Measurements from ENCODE around the gene GPD1.
A peak's percentile ranks its signal among the peaks of the same experiment; 100 is the strongest.
"Not testable (repeated sequence)": the region's sequence is repeated elsewhere in the genome, so short reads cannot be mapped to it uniquely, and the experiment has no call there.

Gene GPD1

GRCh38 chr12:50132505-50133135 lies 28.8 kb downstream of the GPD1 start:
- Histone ChIP-seq H3K9me3 (no peaks in the 10 kb centered on the region), H3K27me3 (ENCODE audit: low read depth) (no peaks in the 10 kb centered on the region), H3K36me3 (replicated peaks) (peaks cover 60% of the 10 kb centered on the region), H3K4me1 (no peaks in the 10 kb centered on the region), H3K4me3 (no peak overlapping the region)
- in situ Hi-C loops (cut with MboI; ENCODE audit: low sequenced_read_pairs) = loop anchor here (5.0 kb wide), 1 partner anchor 180 kb away; no protein-coding TSS in a partner anchor
- DNase-seq (ENCODE audit: low spot score in 2 of 2) = peak in 1 of 2 experiments; percentile 47

DNA sequence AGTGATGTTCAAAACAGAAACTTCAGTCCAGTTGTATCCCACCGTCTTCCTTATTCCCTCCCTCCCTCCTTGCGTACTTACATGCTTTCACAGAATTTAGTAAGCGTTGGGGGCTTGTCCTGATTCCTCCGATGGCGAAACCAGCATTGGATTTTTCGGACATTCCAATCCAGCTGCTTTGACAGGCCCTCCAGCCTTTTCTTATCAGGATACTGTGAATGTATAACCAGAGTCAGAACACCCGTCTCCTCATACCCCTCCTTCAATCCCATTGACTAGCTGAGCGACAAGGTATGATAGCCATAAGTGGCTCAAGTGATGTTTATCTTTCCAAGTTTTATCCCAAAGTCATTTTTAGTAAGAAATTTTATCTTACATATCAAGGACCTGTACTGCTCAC lies 39.2 kb downstream of the GPD1 start:
- no peak for DNase-seq (ENCODE audit: low spot score in 2 of 2)
- in situ Hi-C loops (cut with MboI; ENCODE audit: low sequenced_read_pairs) = no loop called here
- no peaks in the 10 kb centered on the region for H3K4me1 ChIP-seq
- H3K4me3 ChIP-seq = no peak overlapping the region
- H3K27me3 ChIP-seq (ENCODE audit: low read depth) = no peaks in the 10 kb centered on the region
- peaks cover 18% of the 10 kb centered on the region for H3K36me3 ChIP-seq (replicated peaks)
- H3K9me3 ChIP-seq = no peaks in the 10 kb centered on the region

DNA sequence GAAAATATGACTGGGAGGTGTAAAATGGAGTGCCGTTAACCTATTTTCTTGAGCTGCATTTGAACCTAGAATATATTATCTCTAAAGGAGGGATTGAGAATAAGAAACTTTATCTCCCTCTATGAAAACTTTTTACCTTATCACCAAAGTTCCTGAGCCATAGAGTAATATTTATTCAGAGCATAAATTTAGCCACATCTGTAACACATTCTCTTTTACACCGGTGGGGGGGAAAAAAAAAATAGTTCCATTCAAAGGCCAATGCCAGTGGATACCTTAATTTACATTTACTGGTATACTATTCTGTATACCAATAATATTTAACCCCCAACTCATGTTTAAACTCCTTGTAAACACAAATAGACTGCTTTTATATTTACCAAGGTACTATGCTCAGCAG lies 41.6 kb downstream of the GPD1 start:
- peaks cover 12% of the 10 kb centered on the region for H3K36me3 ChIP-seq (replicated peaks)
- peaks cover 5% of the 10 kb centered on the region; the same call in 1 of the 2 replicates for H3K4me1 ChIP-seq
- in situ Hi-C loops (cut with MboI; ENCODE audit: low sequenced_read_pairs) = no loop called here
- no peak overlapping the region for H3K4me3 ChIP-seq
- DNase-seq (ENCODE audit: low spot score in 2 of 2) = no peak
- no peaks in the 10 kb centered on the region for H3K9me3 ChIP-seq
- no peaks in the 10 kb centered on the region for H3K27me3 ChIP-seq (ENCODE audit: low read depth)

- H3K4me3 ChIP-seq = no peak overlapping the region
- DNase-seq (ENCODE audit: low spot score in 2 of 2) = no peak
- H3K4me1 ChIP-seq = peaks cover 9% of the 10 kb centered on the region
- no peaks in the 10 kb centered on the region for H3K9me3 ChIP-seq
- H3K27me3 ChIP-seq (ENCODE audit: low read depth) = no peaks in the 10 kb centered on the region
- H3K36me3 ChIP-seq (replicated peaks) = peaks cover 3% of the 10 kb centered on the region
- in situ Hi-C loops (cut with MboI; ENCODE audit: low sequenced_read_pairs) = no loop called here
These were observed 43.5 kb downstream of the GPD1 start for GRCh38 chr12:50147281-50147680.

- H3K9me3 ChIP-seq; H3K36me3 ChIP-seq (replicated peaks); H3K4me3 ChIP-seq; in situ Hi-C loops (cut with MboI; ENCODE audit: low sequenced_read_pairs); H3K4me1 ChIP-seq; H3K27me3 ChIP-seq (ENCODE audit: low read depth); DNase-seq (ENCODE audit: low spot score in 2 of 2): not testable (repeated sequence)
These were observed 44.2 kb downstream of the GPD1 start for GRCh38 chr12:50148011-50148410.

- in situ Hi-C loops (cut with MboI; ENCODE audit: low sequenced_read_pairs) = no loop called here
- no peaks in the 10 kb centered on the region for H3K27me3 ChIP-seq (ENCODE audit: low read depth)
- DNase-seq (ENCODE audit: low spot score in 2 of 2) = no peak
- H3K4me3 ChIP-seq = no peak overlapping the region
- no peaks in the 10 kb centered on the region; the same call in 1 of the 2 replicates for H3K36me3 ChIP-seq (replicated peaks)
- peaks cover 9% of the 10 kb centered on the region for H3K4me1 ChIP-seq
- H3K9me3 ChIP-seq = no peaks in the 10 kb centered on the region
These were observed 45.5 kb downstream of the GPD1 start for GRCh38 chr12:50149311-50149710.

GRCh38 chr12:50151047-50151687 lies 47.4 kb downstream of the GPD1 start:
- in situ Hi-C loops (cut with MboI; ENCODE audit: low sequenced_read_pairs) = no loop called here
- no peaks in the 10 kb centered on the region; the same call in 1 of the 2 replicates for H3K36me3 ChIP-seq (replicated peaks)

DNA sequence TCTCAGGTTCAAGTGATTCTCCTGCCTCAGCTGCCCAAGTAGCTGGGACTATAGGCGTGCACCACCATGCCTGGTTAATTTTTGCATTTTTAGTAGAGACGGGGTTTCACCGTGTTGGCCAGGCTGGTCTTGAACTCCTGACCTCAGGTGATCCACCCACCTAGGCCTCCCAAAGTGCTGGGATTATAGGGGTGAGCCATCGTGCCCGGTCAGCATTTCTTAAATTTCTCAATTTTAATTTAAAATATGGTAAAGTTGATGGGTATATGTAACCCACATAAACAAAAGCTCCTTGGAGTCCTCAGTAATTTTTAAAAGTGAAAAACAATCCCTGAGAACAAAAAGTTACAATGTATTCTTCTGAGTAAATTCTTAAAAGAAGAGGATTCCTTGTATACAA lies 51.1 kb downstream of the GPD1 start:
- in situ Hi-C loops (cut with MboI; ENCODE audit: low sequenced_read_pairs); H3K4me1 ChIP-seq; H3K9me3 ChIP-seq; H3K4me3 ChIP-seq; DNase-seq (ENCODE audit: low spot score in 2 of 2); H3K27me3 ChIP-seq (ENCODE audit: low read depth); H3K36me3 ChIP-seq (replicated peaks): not testable (repeated sequence)

More at GRCh38 chr12:50151047-50151687, 47.4 kb downstream of the GPD1 start:
- Histone ChIP-seq H3K4me3 (no peak overlapping the region), H3K27me3 (ENCODE audit: low read depth) (no peaks in the 10 kb centered on the region), H3K4me1 (peaks cover 9% of the 10 kb centered on the region), H3K9me3 (no peaks in the 10 kb centered on the region)
- DNase-seq (ENCODE audit: low spot score in 2 of 2) = no peak

DNA sequence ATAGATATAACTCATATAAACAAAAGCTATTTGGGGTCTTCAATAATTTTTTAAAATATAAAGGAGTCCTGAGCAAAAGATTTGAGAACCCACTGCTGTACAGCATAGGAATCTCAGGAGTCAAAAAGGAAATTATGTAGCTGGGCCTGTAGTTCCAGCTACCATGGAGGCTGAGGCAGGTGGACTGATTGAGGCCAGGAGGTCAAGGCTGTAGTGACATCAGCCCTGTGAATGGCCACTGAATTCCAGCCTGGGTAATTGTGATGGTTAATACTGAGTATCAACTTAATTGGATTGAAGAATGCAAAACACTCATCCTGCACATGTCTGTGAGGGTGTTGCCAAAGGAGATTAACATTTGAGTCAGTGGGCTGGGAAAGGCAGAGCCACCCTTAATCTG lies 52.8 kb downstream of the GPD1 start:
- Histone ChIP-seq H3K9me3 (no peaks in the 10 kb centered on the region), H3K27me3 (ENCODE audit: low read depth) (no peaks in the 10 kb centered on the region), H3K36me3 (replicated peaks) (no peaks in the 10 kb centered on the region; the same call in 1 of the 2 replicates), H3K4me3 (no peak overlapping the region), H3K4me1 (no peaks in the 10 kb centered on the region)
- in situ Hi-C loops (cut with MboI; ENCODE audit: low sequenced_read_pairs) = no loop called here
- DNase-seq (ENCODE audit: low spot score in 2 of 2) = no peak

- H3K9me3 ChIP-seq = no peaks in the 10 kb centered on the region
- in situ Hi-C loops (cut with MboI; ENCODE audit: low sequenced_read_pairs) = no loop called here
- no peak overlapping the region for H3K4me3 ChIP-seq
- no peak for DNase-seq (ENCODE audit: low spot score in 2 of 2)
- no peaks in the 10 kb centered on the region for H3K4me1 ChIP-seq
- no peaks in the 10 kb centered on the region for H3K27me3 ChIP-seq (ENCODE audit: low read depth)
- no peaks in the 10 kb centered on the region; the same call in 1 of the 2 replicates for H3K36me3 ChIP-seq (replicated peaks)
These were observed 53.5 kb downstream of the GPD1 start for GRCh38 chr12:50157259-50157658.

GRCh38 chr12:50160643-50161042 lies 56.8 kb downstream of the GPD1 start:
- Histone ChIP-seq H3K36me3 (replicated peaks) (no peaks in the 10 kb centered on the region; the same call in 1 of the 2 replicates), H3K4me3 (no peak overlapping the region), H3K27me3 (ENCODE audit: low read depth) (no peaks in the 10 kb centered on the region), H3K4me1 (peaks cover 4% of the 10 kb centered on the region), H3K9me3 (no peaks in the 10 kb centered on the region)
- no peak for DNase-seq (ENCODE audit: low spot score in 2 of 2)
- in situ Hi-C loops (cut with MboI; ENCODE audit: low sequenced_read_pairs) = no loop called here
